ENCODE measurements around the gene MMS22L. TPM values are rescaled to one million over a fixed set of nuclear protein-coding genes. Genes with fewer than 3 reads are reported as not detected.

MMS22L gene
- total RNA-seq, 1 donor from 2014 or later, result 17.9 TPM

DNA sequence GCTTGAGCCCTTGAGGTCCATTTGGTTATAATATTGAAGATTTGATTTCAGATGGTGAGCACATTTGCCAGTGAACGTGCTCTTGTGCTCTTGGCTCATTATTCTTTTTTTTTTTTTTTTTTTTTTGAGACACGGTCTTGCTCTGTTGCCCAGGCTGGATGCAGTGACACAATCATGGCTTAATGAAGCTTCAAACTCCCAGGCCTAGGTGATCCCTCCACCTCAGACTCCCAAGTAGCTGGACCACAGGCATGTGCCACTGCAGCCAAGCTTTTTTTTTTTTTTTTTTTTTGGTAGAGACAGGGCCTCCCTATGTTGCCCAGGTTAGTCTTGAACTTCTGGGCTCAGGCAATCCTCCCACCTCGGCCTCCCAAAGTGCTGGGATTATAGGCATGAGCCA is 182.3 kb downstream of the MMS22L start:
- TF ChIP-seq, protein P1, sequence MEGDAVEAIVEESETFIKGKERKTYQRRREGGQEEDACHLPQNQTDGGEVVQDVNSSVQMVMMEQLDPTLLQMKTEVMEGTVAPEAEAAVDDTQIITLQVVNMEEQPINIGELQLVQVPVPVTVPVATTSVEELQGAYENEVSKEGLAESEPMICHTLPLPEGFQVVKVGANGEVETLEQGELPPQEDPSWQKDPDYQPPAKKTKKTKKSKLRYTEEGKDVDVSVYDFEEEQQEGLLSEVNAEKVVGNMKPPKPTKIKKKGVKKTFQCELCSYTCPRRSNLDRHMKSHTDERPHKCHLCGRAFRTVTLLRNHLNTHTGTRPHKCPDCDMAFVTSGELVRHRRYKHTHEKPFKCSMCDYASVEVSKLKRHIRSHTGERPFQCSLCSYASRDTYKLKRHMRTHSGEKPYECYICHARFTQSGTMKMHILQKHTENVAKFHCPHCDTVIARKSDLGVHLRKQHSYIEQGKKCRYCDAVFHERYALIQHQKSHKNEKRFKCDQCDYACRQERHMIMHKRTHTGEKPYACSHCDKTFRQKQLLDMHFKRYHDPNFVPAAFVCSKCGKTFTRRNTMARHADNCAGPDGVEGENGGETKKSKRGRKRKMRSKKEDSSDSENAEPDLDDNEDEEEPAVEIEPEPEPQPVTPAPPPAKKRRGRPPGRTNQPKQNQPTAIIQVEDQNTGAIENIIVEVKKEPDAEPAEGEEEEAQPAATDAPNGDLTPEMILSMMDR (IDR thresholded peaks at IDR 0.05), result no peak
- no peaks in the 10 kb centered on the region for H3K4me1 Mint-ChIP-seq
- ChIA-PET CTCF (no interaction called here), POLR2A (no interaction called here)
- no peak overlapping the region for H3K4me3 Mint-ChIP-seq
- H3K36me3 Mint-ChIP-seq (ENCODE audit: low read depth), result no peaks in the 10 kb centered on the region
- no peak overlapping the region for H3K27ac Mint-ChIP-seq
- intact Hi-C loops (cut with micrococcal nuclease), result no loop called here
- ATAC-seq (ENCODE audit: low read depth) (no peak), DNase-seq (no peak)
- H3K9me3 Mint-ChIP-seq, result no peaks in the 10 kb centered on the region
- no peaks in the 10 kb centered on the region for H3K27me3 Mint-ChIP-seq

DNA sequence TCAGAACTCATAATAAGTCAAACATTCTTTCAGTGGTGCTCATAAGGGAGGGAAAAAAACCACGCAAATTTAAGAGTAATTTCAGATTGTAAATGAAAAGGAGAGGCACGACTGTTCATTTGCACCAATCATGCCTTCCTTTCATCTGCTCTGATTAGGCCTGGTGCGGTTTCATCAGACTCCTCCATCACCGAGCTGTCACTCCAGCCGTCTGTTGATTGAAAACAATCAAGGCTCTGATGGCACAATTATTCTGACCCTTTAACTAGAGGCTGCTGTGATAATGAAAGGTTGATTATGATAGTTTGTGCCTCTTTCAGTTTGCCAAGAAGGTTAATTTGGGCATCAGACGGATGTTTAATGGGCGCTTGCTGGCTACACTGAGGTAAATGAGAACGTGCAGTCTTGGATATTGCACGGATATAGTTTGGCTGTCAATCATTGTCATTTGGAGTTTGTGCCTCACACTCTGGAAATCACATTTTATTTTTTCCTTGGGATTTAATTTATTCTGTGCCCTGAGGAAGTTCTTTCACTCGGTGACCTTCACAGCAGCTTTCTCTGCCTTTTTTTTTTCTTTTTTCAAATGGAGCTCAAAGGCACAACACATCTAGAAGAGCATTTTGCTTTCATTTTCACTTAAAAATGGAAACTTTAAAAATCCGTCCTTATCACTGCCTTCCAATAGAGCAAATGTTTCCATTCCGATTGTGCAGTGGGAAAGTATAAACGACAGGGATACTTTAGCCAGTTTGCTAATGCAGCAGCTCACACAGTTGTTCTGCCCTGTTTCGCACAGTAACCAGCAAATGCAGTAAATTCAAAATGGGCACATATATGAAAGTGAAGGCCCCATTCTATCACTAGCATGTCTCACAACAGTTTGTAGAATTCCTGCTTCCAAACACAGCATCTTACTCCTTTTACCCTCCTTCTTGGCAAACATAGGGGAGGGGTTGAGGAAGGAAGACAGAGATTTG is 185.7 kb downstream of the MMS22L start:
- no peak for ATAC-seq (ENCODE audit: low read depth)
- ChIA-PET POLR2A (no interaction called here), CTCF (no interaction called here)
- Mint-ChIP-seq H3K27me3 (no peaks in the 10 kb centered on the region), H3K36me3 (ENCODE audit: low read depth) (no peaks in the 10 kb centered on the region), H3K9me3 (no peaks in the 10 kb centered on the region), H3K4me1 (no peaks in the 10 kb centered on the region), H3K4me3 (no peak overlapping the region), H3K27ac (no peak overlapping the region)
- intact Hi-C loops (cut with micrococcal nuclease), result no loop called here
- TF ChIP-seq, protein P1 (IDR thresholded peaks at IDR 0.05), result no peak
- DNase-seq, result no peak

GRCh38 chr6:97095311-97095850 is 187.6 kb downstream of the MMS22L start:
- TF ChIP-seq, protein P1 (IDR thresholded peaks at IDR 0.05), result no peak
- intact Hi-C loops (cut with micrococcal nuclease), result no loop called here
- ChIA-PET POLR2A (no interaction called here), CTCF (no interaction called here)
- H3K27me3 Mint-ChIP-seq, result no peaks in the 10 kb centered on the region
- no peak overlapping the region for H3K27ac Mint-ChIP-seq
- H3K36me3 Mint-ChIP-seq (ENCODE audit: low read depth), result no peaks in the 10 kb centered on the region
- H3K9me3 Mint-ChIP-seq, result no peaks in the 10 kb centered on the region
- DNase-seq, result no peak
- H3K4me1 Mint-ChIP-seq, result no peaks in the 10 kb centered on the region
- H3K4me3 Mint-ChIP-seq, result no peak overlapping the region
- no peak for ATAC-seq (ENCODE audit: low read depth)

DNA sequence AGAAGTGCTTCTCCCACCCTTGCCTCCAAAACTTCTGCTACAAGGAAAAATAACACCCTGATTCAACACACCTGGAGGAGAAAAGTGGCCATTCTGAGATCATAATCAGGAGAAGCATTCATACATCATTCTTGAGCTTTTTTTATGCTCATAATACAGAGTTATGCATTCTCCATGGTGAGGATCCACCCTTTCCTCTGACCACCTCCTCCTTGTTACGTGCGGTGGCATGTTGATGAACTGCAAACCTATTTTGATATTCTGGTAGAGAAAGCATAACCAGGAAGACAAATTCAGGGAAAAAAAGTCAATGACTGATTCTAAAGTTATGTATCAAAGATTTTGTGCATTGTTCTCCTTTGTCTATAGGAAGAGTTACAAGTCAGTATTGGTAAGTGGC is 188.6 kb downstream of the MMS22L start:
- CTCF ChIA-PET, result no interaction called here
- H3K36me3 Mint-ChIP-seq (ENCODE audit: low read depth), result no peaks in the 10 kb centered on the region
- H3K27me3 Mint-ChIP-seq, result no peaks in the 10 kb centered on the region
- H3K27ac Mint-ChIP-seq, result no peak overlapping the region
- DNase-seq (no peak), ATAC-seq (ENCODE audit: low read depth) (no peak)
- POLR2A ChIA-PET, result no interaction called here
- H3K9me3 Mint-ChIP-seq, result no peaks in the 10 kb centered on the region
- intact Hi-C loops (cut with micrococcal nuclease), result no loop called here
- H3K4me3 Mint-ChIP-seq, result no peak overlapping the region
- TF ChIP-seq, protein P1 (IDR thresholded peaks at IDR 0.05), result no peak
- H3K4me1 Mint-ChIP-seq, result no peaks in the 10 kb centered on the region

GRCh38 chr6:97092673-97093305 is 190.2 kb downstream of the MMS22L start:
- no peak overlapping the region for H3K27ac Mint-ChIP-seq
- H3K27me3 Mint-ChIP-seq, result no peaks in the 10 kb centered on the region
- H3K4me3 Mint-ChIP-seq, result no peak overlapping the region
- ATAC-seq (ENCODE audit: low read depth) (no peak), DNase-seq (no peak)
- H3K36me3 Mint-ChIP-seq (ENCODE audit: low read depth), result no peaks in the 10 kb centered on the region
- no peaks in the 10 kb centered on the region for H3K4me1 Mint-ChIP-seq
- ChIA-PET CTCF (no interaction called here), POLR2A (no interaction called here)
- TF ChIP-seq, protein P1 (IDR thresholded peaks at IDR 0.05), result no peak
- intact Hi-C loops (cut with micrococcal nuclease), result no loop called here
- H3K9me3 Mint-ChIP-seq, result no peaks in the 10 kb centered on the region
